GM12878 (cell line): Measurements from ENCODE around the gene GAB1. TPM values are rescaled to one million over a fixed set of nuclear protein-coding genes. Genes with fewer than 3 reads are reported as not detected.
A peak's percentile ranks its signal among the peaks of the same experiment; 100 is the strongest.

Experiments
- ATAC-seq: fragments of 200-7000 bp; cut with Tn5 transposase; 3 replicates; pipeline ENCODE4 v1.9.1; 2020; ENCODE audit warnings: mild to moderate bottlenecking, moderate library complexity
- BruUV-seq: library from RNA; stranded (reverse); fragments of 400-500 nt; replicated peaks from 2 replicates; lab custom pipeline; 2021; lab: Mats Ljungman, UMichigan
- CTCF ChIA-PET: fragments of 300-600 bp; sonication (Branson Sonifier 250); formaldehyde crosslinking; extraction: SDS; loops from one replicate; lab custom pipeline; 2021; ENCODE audit warnings: inconsistent platforms; lab: Yijun Ruan, JAX
- POLR2A ChIA-PET: fragments of 350-600 bp; formaldehyde crosslinking; extraction: SDS; loops from one replicate; lab custom pipeline; 2021; ENCODE audit warnings: inconsistent platforms; lab: Charles Lee
- RAD21 ChIA-PET: fragments of 300-600 bp; sonication (Branson Sonifier 250); formaldehyde crosslinking; loops from one replicate; lab custom pipeline; 2023; ENCODE audit warnings: antibody characterized with exemption; ENCODE audit not compliant: unreplicated experiment; lab: Charles Lee
- SMC1A ChIA-PET: fragments of 300-600 bp; sonication (Branson Sonifier 250); formaldehyde crosslinking; loops from one replicate; lab custom pipeline; 2023; ENCODE audit not compliant: unreplicated experiment, uncharacterized antibody; lab: Charles Lee
- DNase-seq: peaks from one replicate; pipeline ENCODE4 v3.0.0-alpha.2; 2011; ENCODE audit warnings: low read depth, low spot score
- FAIRE-seq: peaks from 3 replicates; lab custom pipeline; 2011; peaks lifted over from hg19 to GRCh38; lab: Jason Lieb, UNC
- H2AFZ ChIP-seq: 2 replicates; pipeline ENCODE4 v1.6.0; 2011; ENCODE audit warnings: low read depth, low read length, control low read depth; ENCODE audit not compliant: control insufficient read depth
- H3K27ac ChIP-seq: 2 replicates; pipeline ENCODE4 v1.5.1; 2011; ENCODE audit warnings: control low read depth; ENCODE audit not compliant: control insufficient read depth, insufficient read depth
- H3K27me3 ChIP-seq, 2 experiments: replicated peaks in 1 of 2; 2 replicates each; pipeline versions ENCODE4 v1.6.0 to v1.6.1; 2011; ENCODE audit warnings: low read length in 1 of 2; ENCODE audit not compliant: control insufficient read depth in 2 of 2, insufficient read depth in 2 of 2
- H3K36me3 ChIP-seq, 2 experiments: 2 replicates each; pipeline ENCODE4 v1.5.1; 2011; ENCODE audit warnings: low read length in 1 of 2; ENCODE audit not compliant: control insufficient read depth in 2 of 2, insufficient read depth in 2 of 2
- H3K4me1 ChIP-seq: 2 replicates; pipeline ENCODE4 v1.6.1; 2011; ENCODE audit warnings: mild to moderate bottlenecking, low read length, moderate library complexity, mixed read lengths; ENCODE audit not compliant: control insufficient read depth, insufficient read depth
- H3K4me2 ChIP-seq: 2 replicates; pipeline ENCODE4 v1.6.0; 2011; ENCODE audit warnings: control low read depth; ENCODE audit not compliant: control insufficient read depth, insufficient read depth
- H3K4me3 ChIP-seq: fragments of 200-600 bp; sonication (generic); 2 replicates; pipeline ENCODE4 v1.5.1; 2016
- H3K79me2 ChIP-seq: 2 replicates; pipeline ENCODE4 v1.6.0; 2011; ENCODE audit warnings: low read length; ENCODE audit not compliant: control insufficient read depth, insufficient read depth
- H3K9ac ChIP-seq: 2 replicates; pipeline ENCODE4 v1.8.0; 2011; ENCODE audit warnings: low read length, control low read depth, mixed read lengths; ENCODE audit not compliant: control insufficient read depth, insufficient read depth
- H3K9me3 ChIP-seq: replicated peaks from 3 replicates; pipeline ENCODE4 v1.5.1; 2011; ENCODE audit warnings: mild to moderate bottlenecking, low read length; ENCODE audit not compliant: control insufficient read depth, insufficient read depth
- H4K20me1 ChIP-seq: 2 replicates; pipeline ENCODE4 v1.6.0; 2011; ENCODE audit not compliant: control insufficient read depth, insufficient read depth
- BHLHE40 ChIP-seq, 2 experiments: fragments of 450-650 bp in 1 of 2; IDR thresholded peaks; 2 replicates each; pipeline ENCODE4 v1.6.1; 2011 to 2017; ENCODE audit warnings: low read depth in 2 of 2, borderline replicate concordance in 1 of 2, improper control_type of control experiment in 1 of 2, low read length in 1 of 2, mild to moderate bottlenecking in 1 of 2
- CBX3 ChIP-seq: fragments of 200-600 bp; sonication (generic); IDR thresholded peaks from 2 replicates; pipeline ENCODE4 v1.6.1; 2016; ENCODE audit warnings: low read depth, borderline replicate concordance
- CEBPZ ChIP-seq: fragments of 150-350 bp; IDR thresholded peaks from 2 replicates; pipeline ENCODE4 v1.6.1; 2016; ENCODE audit warnings: low read depth, low read length
- CUX1 ChIP-seq: IDR thresholded peaks from 2 replicates; pipeline ENCODE4 v1.6.1; 2012; ENCODE audit warnings: improper control_type of control experiment, low read depth, low read length; ENCODE audit not compliant: insufficient replicate concordance
- HSF1 ChIP-seq: fragments of 150-350 bp; IDR thresholded peaks from 2 replicates; pipeline ENCODE4 v1.6.1; 2014; ENCODE audit warnings: mild to moderate bottlenecking, low read depth, low read length
- MLLT1 ChIP-seq: fragments of 450-650 bp; IDR thresholded peaks from 2 replicates; pipeline ENCODE4 v1.6.1; 2016; ENCODE audit warnings: mild to moderate bottlenecking
- PKNOX1 ChIP-seq: fragments of 450-650 bp; IDR thresholded peaks from 2 replicates; pipeline ENCODE4 v1.6.1; 2016; ENCODE audit warnings: mild to moderate bottlenecking
- POU2F2 ChIP-seq: IDR thresholded peaks from 3 replicates; pipeline ENCODE4 v1.6.1; 2011; ENCODE audit warnings: low read depth, mild to moderate bottlenecking, low read length, borderline replicate concordance
- RAD51 ChIP-seq: fragments of 450-650 bp; IDR thresholded peaks from 2 replicates; pipeline ENCODE4 v1.6.1; 2016; ENCODE audit warnings: moderate library complexity, mild to moderate bottlenecking, inconsistent platforms
- RFX5 ChIP-seq: IDR thresholded peaks from 2 replicates; pipeline ENCODE4 v1.6.1; 2011; ENCODE audit warnings: low read depth, low read length, improper control_type of control experiment
- WGBS: methylation state at CpG from one replicate; pipeline ENCODE4 v1.1.6; 2016; ENCODE audit warnings: low lambda C conversion rate; ENCODE audit not compliant: insufficient replicate concordance, insufficient coverage; ENCODE audit errors: missing lambda C conversion rate; 5-methylcytosine and 5-hydroxymethylcytosine counted together
- in situ Hi-C: fragments of 300-500 bp; cut with MboI; formaldehyde crosslinking; loops from 9 replicates; pipeline ENCODE4 v1.14.3; 2018; ENCODE audit warnings: mixed read lengths
- intact Hi-C: fragments of 100-400 bp; cut with micrococcal nuclease; formaldehyde crosslinking; loops from one replicate; pipeline ENCODE4 v1.14.2; 2022; ENCODE audit not compliant: unreplicated experiment
- polyA plus RNA-seq, 11 experiments: library from polyadenylated mRNA; depleted of rRNA in 4 of 11; unstranded in 6 of 11; stranded (reverse) in 5 of 11; fragments of >200 nt; fragmentation: Nextera tagmentation in 4 of 11; fragmentation: Illumina TruSeq in 1 of 11; extraction: Ambion mirVana in 4 of 11; extraction: Trizol in 1 of 11; gene quantifications; 1 replicate in 1 of 11; 2 replicates in 10 of 11; pipeline versions ENCODE4 v1.2.1 to v1.2.3, GENCODE V29; 2011 to 2016; ENCODE audit warnings: inconsistent platforms in 2 of 11, missing spikeins in 2 of 11, low read depth in 1 of 11
- total RNA-seq, 4 experiments: library from RNA; depleted of rRNA in 3 of 4; stranded (reverse); fragments of >200 nt in 3 of 4; fragmentation: Illumina TruSeq in 1 of 4; extraction: Trizol in 1 of 4; gene quantifications; 2 replicates each; pipeline versions ENCODE4 v1.2.1 to v1.2.3, GENCODE V29; 2013 to 2021

The GAB1 gene
- total and polyA plus RNA-seq, 10 of the 15 experiments (the other 5 are each of a cell fraction or from before 2014, with no cell fraction given), result 0.37 to 5.3 (median 3.2) TPM

- no peaks in the 10 kb centered on the region for H3K9me3 ChIP-seq
- ChIA-PET RAD21 (interaction anchor here (1.0 to 1.7 kb wide), 3 partner anchors 30 to 55 kb away, joined by 3 to 4 read pairs (median 4); no protein-coding TSS in a partner anchor), CTCF (interaction anchor here (0.9 to 1.6 kb wide), 5 partner anchors 10 to 55 kb away, joined by 3 to 5 read pairs (median 4); no protein-coding TSS in a partner anchor), SMC1A (interaction anchor here (0.6 to 6.4 kb wide), 7 partner anchors 10 to 81 kb away, joined by 3 to 38 read pairs (median 6); no protein-coding TSS in a partner anchor), POLR2A (interaction anchor here (0.6 to 0.8 kb wide), 2 partner anchors 9 to 73 kb away, joined by 3 read pairs; no protein-coding TSS in a partner anchor)
- 33% methylated on average over 4 of the region's 4 CpGs for WGBS
- no peaks in the 10 kb centered on the region for H3K4me1 ChIP-seq
- ATAC-seq, result no peak
- H3K4me3 ChIP-seq, result no peak overlapping the region
- H3K4me2 ChIP-seq, result no peak overlapping the region
- BruUV-seq, result no TSS peak
- H3K27ac ChIP-seq, result no peak overlapping the region
- in situ Hi-C loops, result no loop called here
- no peaks in the 10 kb centered on the region for H3K79me2 ChIP-seq
- H3K27me3 ChIP-seq, result no peaks in the 10 kb centered on the region; a peak in 1 of 4 replicates
- DNase-seq, result no peak
- intact Hi-C loops, result no loop called here
- H2AFZ ChIP-seq, result no peak overlapping the region
- H4K20me1 ChIP-seq, result no peaks in the 10 kb centered on the region
- H3K36me3 ChIP-seq, result no peaks in the 10 kb centered on the region
- H3K9ac ChIP-seq, result no peak overlapping the region
- FAIRE-seq, result no peak
- TF ChIP-seq HSF1 (no peak), PKNOX1 (no peak), CUX1 (no peak), POU2F2 (no peak), RAD51 (peak; percentile 60; the same call in 1 of the 2 replicates), CBX3 (no peak), RFX5 (no peak), CEBPZ (no peak), BHLHE40 (IDR thresholded peaks at IDR 0.05; ENCODE audit: borderline replicate concordance in 1 of 2, low read depth in 2 of 2, low read length in 1 of 2) (0 out of 4 replicates have a peak, but pooled peaks of 1 of the 2 experiments have one; percentile 7), MLLT1 (no peak)
Observed at GRCh38 chr4:143432258-143432591, 95.5 kb downstream of the GAB1 start.
